ENCODE measurements around the gene MRC2.

DNA sequence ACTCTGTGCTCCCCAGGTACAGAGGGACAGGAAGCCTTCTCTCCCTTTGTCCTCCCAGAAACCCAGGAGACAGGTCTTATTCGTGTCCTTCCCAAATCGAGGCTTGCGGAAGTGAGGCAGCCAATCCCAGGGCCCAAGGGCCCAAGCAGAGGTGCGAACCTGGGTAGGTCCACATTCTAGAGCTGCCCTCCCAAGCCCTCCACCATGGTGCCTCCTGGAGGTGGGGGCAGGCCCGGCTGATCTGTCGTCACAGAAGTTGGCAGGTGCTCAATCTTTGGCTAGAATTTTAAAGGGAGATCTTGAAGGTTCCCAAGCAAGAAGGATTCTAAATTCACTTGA, 21.5 kb downstream of the MRC2 start:
- TF ChIP-seq, protein P1, sequence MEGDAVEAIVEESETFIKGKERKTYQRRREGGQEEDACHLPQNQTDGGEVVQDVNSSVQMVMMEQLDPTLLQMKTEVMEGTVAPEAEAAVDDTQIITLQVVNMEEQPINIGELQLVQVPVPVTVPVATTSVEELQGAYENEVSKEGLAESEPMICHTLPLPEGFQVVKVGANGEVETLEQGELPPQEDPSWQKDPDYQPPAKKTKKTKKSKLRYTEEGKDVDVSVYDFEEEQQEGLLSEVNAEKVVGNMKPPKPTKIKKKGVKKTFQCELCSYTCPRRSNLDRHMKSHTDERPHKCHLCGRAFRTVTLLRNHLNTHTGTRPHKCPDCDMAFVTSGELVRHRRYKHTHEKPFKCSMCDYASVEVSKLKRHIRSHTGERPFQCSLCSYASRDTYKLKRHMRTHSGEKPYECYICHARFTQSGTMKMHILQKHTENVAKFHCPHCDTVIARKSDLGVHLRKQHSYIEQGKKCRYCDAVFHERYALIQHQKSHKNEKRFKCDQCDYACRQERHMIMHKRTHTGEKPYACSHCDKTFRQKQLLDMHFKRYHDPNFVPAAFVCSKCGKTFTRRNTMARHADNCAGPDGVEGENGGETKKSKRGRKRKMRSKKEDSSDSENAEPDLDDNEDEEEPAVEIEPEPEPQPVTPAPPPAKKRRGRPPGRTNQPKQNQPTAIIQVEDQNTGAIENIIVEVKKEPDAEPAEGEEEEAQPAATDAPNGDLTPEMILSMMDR (IDR thresholded peaks at IDR 0.05; ENCODE audit: poor library complexity): no peak
- TF ChIP-seq EZH2phosphoT487 (IDR thresholded peaks at IDR 0.05; ENCODE audit: low read depth, severe bottlenecking, unreplicated experiment): no peak

Measured in hepatocyte (in vitro differentiated cells).